ENCODE measurements around the gene EXOC3L4.

EXOC3L4 gene

GRCh38 chr14:103139132-103140025 lies 44.9 kb downstream of the EXOC3L4 start:
- no peak for DNase-seq (ENCODE audit: low read depth in 2 of 2)
- TF ChIP-seq CTCF (IDR thresholded peaks at IDR 0.05; ENCODE audit: low read depth, low read length), result no peak
- no peak overlapping the region for H3K4me3 ChIP-seq (replicated peaks in 1 of 2; ENCODE audit: low read depth in 2 of 2, low read length in 2 of 2)

GRCh38 chr14:103140316-103141109 lies 46.0 kb downstream of the EXOC3L4 start:
- no peak for TF ChIP-seq CTCF (IDR thresholded peaks at IDR 0.05; ENCODE audit: low read depth, low read length)
- no peak overlapping the region for H3K4me3 ChIP-seq (replicated peaks in 1 of 2; ENCODE audit: low read depth in 2 of 2, low read length in 2 of 2)
- peak in 1 of 2 donors; percentile 18 for DNase-seq (ENCODE audit: low read depth in 2 of 2)

GRCh38 chr14:103141117-103141796 lies 46.7 kb downstream of the EXOC3L4 start:
- H3K4me3 ChIP-seq (replicated peaks in 1 of 2; ENCODE audit: low read depth in 2 of 2, low read length in 2 of 2), result no peak overlapping the region
- peak; percentile 65 for DNase-seq (ENCODE audit: low read depth in 2 of 2)
- peak; percentile 91 for TF ChIP-seq CTCF (IDR thresholded peaks at IDR 0.05; ENCODE audit: low read depth, low read length)

- TF ChIP-seq CTCF (IDR thresholded peaks at IDR 0.05; ENCODE audit: low read depth, low read length), result no peak
- no peak for DNase-seq (ENCODE audit: low read depth in 2 of 2)
- H3K4me3 ChIP-seq (replicated peaks in 1 of 2; ENCODE audit: low read depth in 2 of 2, low read length in 2 of 2), result no peak overlapping the region
Measured at GRCh38 chr14:103142026-103142425, 47.5 kb downstream of the EXOC3L4 start.

GRCh38 chr14:103142721-103143302 lies 48.3 kb downstream of the EXOC3L4 start:
- no peak overlapping the region for H3K4me3 ChIP-seq (replicated peaks in 1 of 2; ENCODE audit: low read depth in 2 of 2, low read length in 2 of 2)
- no peak for DNase-seq (ENCODE audit: low read depth in 2 of 2)
- TF ChIP-seq CTCF (IDR thresholded peaks at IDR 0.05; ENCODE audit: low read depth, low read length), result no peak

- no peak for TF ChIP-seq CTCF (IDR thresholded peaks at IDR 0.05; ENCODE audit: low read depth, low read length)
- DNase-seq (ENCODE audit: low read depth in 2 of 2), result peak; percentile 48 to 77
- H3K4me3 ChIP-seq (replicated peaks in 1 of 2; ENCODE audit: low read depth in 2 of 2, low read length in 2 of 2), result no peak overlapping the region
Measured at GRCh38 chr14:103143506-103143905, 49.0 kb downstream of the EXOC3L4 start.
